PC-3 (cell line): ENCODE data around the gene QPRT.

Experiments used
- CTCF ChIP-seq: fragments of 300-600 bp; sonication (generic); conservative IDR thresholded peaks from 2 replicates; pipeline ENCODE4 v1.5.1; 2017; ENCODE audit warnings: antibody characterized with exemption, low read depth, mild to moderate bottlenecking, low read length
- EZH2 ChIP-seq: fragments of 300-600 bp; sonication (generic); IDR thresholded peaks from one replicate; pipeline ENCODE4 v1.6.1; 2017; ENCODE audit warnings: antibody characterized with exemption, mild to moderate bottlenecking, low read length; ENCODE audit not compliant: unreplicated experiment

GRCh38 chr16:29742683-29743275 is 63.8 kb downstream of the QPRT start:
- TF ChIP-seq EZH2 (no peak), CTCF (no peak)
